HUES48 (cell line): Measurements from ENCODE around the gene IMPDH1.
A peak's percentile ranks its signal among the peaks of the same experiment; 100 is the strongest.

Experiments
- H3K27ac ChIP-seq: one replicate; pipeline ENCODE4 v1.7.0; 2013; ENCODE audit warnings: low read depth, low read length, inconsistent platforms
- H3K27me3 ChIP-seq: 2 replicates; pipeline ENCODE4 v1.6.1; 2013; ENCODE audit warnings: mild to moderate bottlenecking, low read length; ENCODE audit not compliant: control insufficient read depth, insufficient read depth
- H3K36me3 ChIP-seq: 2 replicates; pipeline ENCODE4 v1.6.1; 2013; ENCODE audit warnings: low read length; ENCODE audit not compliant: control insufficient read depth, insufficient read depth
- H3K4me1 ChIP-seq: 2 replicates; pipeline ENCODE4 v1.6.1; 2013; ENCODE audit warnings: mild to moderate bottlenecking, low read length; ENCODE audit not compliant: control insufficient read depth, insufficient read depth
- H3K4me3 ChIP-seq: 2 replicates; pipeline ENCODE4 v1.5.1; 2013; ENCODE audit warnings: mild to moderate bottlenecking, low read depth, low read length
- H3K9ac ChIP-seq: 2 replicates; pipeline ENCODE4 v1.6.1; 2013; ENCODE audit warnings: mild to moderate bottlenecking, low read depth, low read length, moderate library complexity
- H3K9me3 ChIP-seq: 2 replicates; pipeline ENCODE4 v1.6.1; 2013; ENCODE audit warnings: low read length; ENCODE audit not compliant: control insufficient read depth, insufficient read depth

The IMPDH1 gene

GRCh38 chr7:128366300-128366699 lies 43.5 kb downstream of the IMPDH1 start:
- peaks cover 64% of the 10 kb centered on the region for H3K27me3 ChIP-seq

GRCh38 chr7:128365432-128365831 lies 44.4 kb downstream of the IMPDH1 start:
- Histone ChIP-seq H3K4me3 (no peak overlapping the region), H3K36me3 (no peaks in the 10 kb centered on the region), H3K27me3 (peaks cover 72% of the 10 kb centered on the region)

More at GRCh38 chr7:128366300-128366699, 43.5 kb downstream of the IMPDH1 start:
- Histone ChIP-seq H3K9ac (no peak overlapping the region), H3K4me1 (peaks cover 5% of the 10 kb centered on the region; the same call in 1 of the 2 replicates), H3K4me3 (no peak overlapping the region), H3K9me3 (no peaks in the 10 kb centered on the region), H3K36me3 (no peaks in the 10 kb centered on the region), H3K27ac (no peak overlapping the region)

GRCh38 chr7:128364166-128364870 lies 45.5 kb downstream of the IMPDH1 start:
- H3K4me1 ChIP-seq: peaks cover 9% of the 10 kb centered on the region; the same call in 1 of the 2 replicates
- no peaks in the 10 kb centered on the region for H3K36me3 ChIP-seq
- no peak overlapping the region for H3K9ac ChIP-seq
- no peak overlapping the region for H3K27ac ChIP-seq
- H3K27me3 ChIP-seq: peaks cover 83% of the 10 kb centered on the region
- no peaks in the 10 kb centered on the region for H3K9me3 ChIP-seq
- no peak overlapping the region for H3K4me3 ChIP-seq

More at GRCh38 chr7:128365432-128365831, 44.4 kb downstream of the IMPDH1 start:
- H3K4me1 ChIP-seq: peaks cover 5% of the 10 kb centered on the region; the same call in 1 of the 2 replicates
- no peak overlapping the region for H3K9ac ChIP-seq
- no peak overlapping the region for H3K27ac ChIP-seq
- no peaks in the 10 kb centered on the region for H3K9me3 ChIP-seq

GRCh38 chr7:128363261-128363721 lies 46.5 kb downstream of the IMPDH1 start:
- Histone ChIP-seq H3K9ac (no peak overlapping the region), H3K4me3 (no peak overlapping the region), H3K36me3 (no peaks in the 10 kb centered on the region), H3K27ac (no peak overlapping the region), H3K4me1 (peaks cover 9% of the 10 kb centered on the region; the same call in 1 of the 2 replicates), H3K27me3 (peaks cover 94% of the 10 kb centered on the region), H3K9me3 (no peaks in the 10 kb centered on the region)

GRCh38 chr7:128362670-128363069 lies 47.1 kb downstream of the IMPDH1 start:
- Histone ChIP-seq H3K4me3 (no peak overlapping the region), H3K27me3 (peaks cover 98% of the 10 kb centered on the region), H3K4me1 (peaks cover 9% of the 10 kb centered on the region; the same call in 1 of the 2 replicates), H3K36me3 (no peaks in the 10 kb centered on the region), H3K9me3 (no peaks in the 10 kb centered on the region), H3K27ac (no peak overlapping the region), H3K9ac (no peak overlapping the region)

- Histone ChIP-seq H3K9ac (no peak within 1 kb of the TSS), H3K4me1 (peaks cover 9% of the 10 kb centered on the region; the same call in 1 of the 2 replicates), H3K36me3 (no peaks in the 10 kb centered on the region), H3K27me3 (peaks cover 93% of the 10 kb centered on the region), H3K4me3 (peak within 1 kb of the TSS; percentile 58), H3K27ac (no peak within 1 kb of the TSS), H3K9me3 (no peaks in the 10 kb centered on the region)
These were observed 48.1 kb downstream of the IMPDH1 start, which contains the start of gene PRRT4 for GRCh38 chr7:128361411-128362379. PRRT4 (minus strand) TSS chr7:128361690.

GRCh38 chr7:128360359-128360678 lies 49.5 kb downstream of the IMPDH1 start:
- peaks cover 84% of the 10 kb centered on the region for H3K27me3 ChIP-seq
- no peaks in the 10 kb centered on the region for H3K9me3 ChIP-seq
- no peak overlapping the region for H3K27ac ChIP-seq
- no peak overlapping the region for H3K9ac ChIP-seq
- H3K4me1 ChIP-seq: peaks cover 9% of the 10 kb centered on the region; the same call in 1 of the 2 replicates
- peak overlapping the region; percentile 58; the same call in 1 of the 2 replicates for H3K4me3 ChIP-seq
- H3K36me3 ChIP-seq: no peaks in the 10 kb centered on the region

GRCh38 chr7:128359939-128360338 lies 49.8 kb downstream of the IMPDH1 start:
- Histone ChIP-seq H3K27ac (no peak overlapping the region), H3K9me3 (no peaks in the 10 kb centered on the region), H3K27me3 (peaks cover 82% of the 10 kb centered on the region), H3K4me3 (peak overlapping the region; percentile 58; the same call in 1 of the 2 replicates), H3K9ac (no peak overlapping the region), H3K36me3 (no peaks in the 10 kb centered on the region), H3K4me1 (peaks cover 9% of the 10 kb centered on the region; the same call in 1 of the 2 replicates)

GRCh38 chr7:128359336-128359735 lies 50.4 kb downstream of the IMPDH1 start:
- Histone ChIP-seq H3K27me3 (peaks cover 82% of the 10 kb centered on the region), H3K4me3 (no peak overlapping the region), H3K36me3 (no peaks in the 10 kb centered on the region), H3K27ac (no peak overlapping the region), H3K9me3 (no peaks in the 10 kb centered on the region), H3K4me1 (peaks cover 9% of the 10 kb centered on the region; the same call in 1 of the 2 replicates), H3K9ac (no peak overlapping the region)

GRCh38 chr7:128358233-128358632 lies 51.5 kb downstream of the IMPDH1 start:
- no peak overlapping the region for H3K4me3 ChIP-seq
- H3K4me1 ChIP-seq: peaks cover 9% of the 10 kb centered on the region; the same call in 1 of the 2 replicates
- no peaks in the 10 kb centered on the region for H3K36me3 ChIP-seq
- no peak overlapping the region for H3K9ac ChIP-seq
- H3K27ac ChIP-seq: no peak overlapping the region
- no peaks in the 10 kb centered on the region for H3K9me3 ChIP-seq
- H3K27me3 ChIP-seq: peaks cover 81% of the 10 kb centered on the region
